ENCODE results near the gene SLC25A21.

SLC25A21 gene

DNA sequence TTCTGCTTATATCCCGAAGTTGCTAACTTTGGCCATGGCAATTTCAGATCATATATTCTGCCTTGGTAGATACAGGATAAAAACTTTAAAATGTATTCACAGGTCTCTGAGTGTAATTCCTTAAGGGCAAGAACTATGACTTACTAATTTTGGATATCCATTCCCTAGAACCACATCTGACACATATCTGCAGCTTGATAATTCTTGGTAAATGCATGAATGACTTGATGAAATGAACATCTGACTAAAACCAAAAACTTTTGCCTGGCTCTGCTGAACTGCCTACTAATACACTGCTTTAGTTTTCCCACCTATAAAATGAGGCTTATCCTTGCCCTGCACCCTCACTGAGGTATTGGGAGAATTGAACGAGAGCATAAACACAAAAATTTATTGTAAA lies 32.2 kb downstream of the SLC25A21 start:
- Histone ChIP-seq H3K27ac (ENCODE audit: low read length) (no peak overlapping the region), H4K20me1 (ENCODE audit: insufficient read depth, low read length) (no peaks in the 10 kb centered on the region), H3K4me3 (ENCODE audit: low read length) (no peak overlapping the region), H3K9me2 (replicated peaks; ENCODE audit: insufficient read depth, low read length) (no peaks in the 10 kb centered on the region), H3K9me3 (replicated peaks; ENCODE audit: insufficient read depth, low read length) (no peaks in the 10 kb centered on the region), H3K9ac (ENCODE audit: low read length) (no peak overlapping the region), H3F3A (ENCODE audit: insufficient read depth, low read length) (no peaks in the 10 kb centered on the region), H3K4me2 (ENCODE audit: low read depth, low read length) (no peak overlapping the region), H2AFZ (ENCODE audit: low read length) (no peak overlapping the region), H3K79me2 (ENCODE audit: low read length) (no peaks in the 10 kb centered on the region), H3K4me1 (ENCODE audit: low read length) (no peaks in the 10 kb centered on the region), H3K36me3 (replicated peaks; ENCODE audit: insufficient read depth, low read length) (no peaks in the 10 kb centered on the region), H3K27me3 (replicated peaks; ENCODE audit: insufficient read depth, low read length) (no peaks in the 10 kb centered on the region)
- DNase-seq: no peak
- TF ChIP-seq EZH2phosphoT487 (IDR thresholded peaks at IDR 0.05; ENCODE audit: low read length) (no peak), CTCF (IDR thresholded peaks at IDR 0.05; ENCODE audit: low read length) (no peak), EZH2 (optimal IDR thresholded peaks at IDR 0.05; ENCODE audit: low read depth, low read length) (no peak)

- no peak overlapping the region for H3K27ac ChIP-seq (ENCODE audit: low read length)
- DNase-seq: no peak
- no peak overlapping the region for H2AFZ ChIP-seq (ENCODE audit: low read length)
- H3K36me3 ChIP-seq (replicated peaks; ENCODE audit: insufficient read depth, low read length): no peaks in the 10 kb centered on the region
- H3K4me3 ChIP-seq (ENCODE audit: low read length): no peak overlapping the region
- H3F3A ChIP-seq (ENCODE audit: insufficient read depth, low read length): no peaks in the 10 kb centered on the region
- H3K9me3 ChIP-seq (replicated peaks; ENCODE audit: insufficient read depth, low read length): no peaks in the 10 kb centered on the region
- TF ChIP-seq CTCF (IDR thresholded peaks at IDR 0.05; ENCODE audit: low read length) (no peak), EZH2 (optimal IDR thresholded peaks at IDR 0.05; ENCODE audit: low read depth, low read length) (no peak), EZH2phosphoT487 (IDR thresholded peaks at IDR 0.05; ENCODE audit: low read length) (no peak)
- no peaks in the 10 kb centered on the region for H4K20me1 ChIP-seq (ENCODE audit: insufficient read depth, low read length)
- H3K4me1 ChIP-seq (ENCODE audit: low read length): no peaks in the 10 kb centered on the region
- H3K4me2 ChIP-seq (ENCODE audit: low read depth, low read length): no peak overlapping the region
- no peaks in the 10 kb centered on the region for H3K79me2 ChIP-seq (ENCODE audit: low read length)
- no peak overlapping the region for H3K9ac ChIP-seq (ENCODE audit: low read length)
- no peaks in the 10 kb centered on the region for H3K27me3 ChIP-seq (replicated peaks; ENCODE audit: insufficient read depth, low read length)
- no peaks in the 10 kb centered on the region for H3K9me2 ChIP-seq (replicated peaks; ENCODE audit: insufficient read depth, low read length)
These were observed 32.7 kb downstream of the SLC25A21 start for GRCh38 chr14:37139710-37140109.

GRCh38 chr14:37138898-37139297 lies 33.5 kb downstream of the SLC25A21 start:
- Histone ChIP-seq H3K79me2 (ENCODE audit: low read length) (no peaks in the 10 kb centered on the region), H3K27ac (ENCODE audit: low read length) (no peak overlapping the region), H3K9ac (ENCODE audit: low read length) (no peak overlapping the region), H3K9me2 (replicated peaks; ENCODE audit: insufficient read depth, low read length) (no peaks in the 10 kb centered on the region), H4K20me1 (ENCODE audit: insufficient read depth, low read length) (no peaks in the 10 kb centered on the region), H3F3A (ENCODE audit: insufficient read depth, low read length) (no peaks in the 10 kb centered on the region), H3K4me1 (ENCODE audit: low read length) (no peaks in the 10 kb centered on the region), H3K27me3 (replicated peaks; ENCODE audit: insufficient read depth, low read length) (no peaks in the 10 kb centered on the region), H3K36me3 (replicated peaks; ENCODE audit: insufficient read depth, low read length) (no peaks in the 10 kb centered on the region), H2AFZ (ENCODE audit: low read length) (no peak overlapping the region), H3K4me2 (ENCODE audit: low read depth, low read length) (no peak overlapping the region), H3K9me3 (replicated peaks; ENCODE audit: insufficient read depth, low read length) (no peaks in the 10 kb centered on the region), H3K4me3 (ENCODE audit: low read length) (no peak overlapping the region)
- no peak for DNase-seq
- TF ChIP-seq CTCF (IDR thresholded peaks at IDR 0.05; ENCODE audit: low read length): no peak

Data from MM.1S (cell line).